Mesendoderm (in vitro differentiated cells): ENCODE results near the gene OR2A42.
"Not testable (repeated sequence)": the region's sequence is repeated elsewhere in the genome, so short reads cannot be mapped to it uniquely, and the experiment has no call there.

ENCODE experiments used
- DNase-seq: peaks from one replicate; pipeline ENCODE4 v3.0.0; 2013
- H2AK5ac ChIP-seq: 2 replicates; pipeline ENCODE4 v1.6.1; 2013; ENCODE audit warnings: low read length, inconsistent platforms
- H2BK120ac ChIP-seq: 2 replicates; pipeline ENCODE4 v1.6.1; 2013; ENCODE audit warnings: low read depth, mild to moderate bottlenecking, low read length, moderate library complexity, mixed read lengths
- H2BK15ac ChIP-seq: replicated peaks from 2 replicates; pipeline ENCODE4 v1.6.1; 2013; ENCODE audit warnings: low read depth, mild to moderate bottlenecking, moderate library complexity
- H2BK5ac ChIP-seq: 2 replicates; pipeline ENCODE4 v1.6.1; 2013; ENCODE audit warnings: low read length, inconsistent platforms
- H3K18ac ChIP-seq: 2 replicates; pipeline ENCODE4 v1.6.1; 2013; ENCODE audit warnings: mild to moderate bottlenecking, low read length, mixed read lengths
- H3K23ac ChIP-seq: one replicate; pipeline ENCODE4 v1.6.1; 2013; ENCODE audit warnings: low read length
- H3K27ac ChIP-seq: 2 replicates; pipeline ENCODE4 v1.5.1; 2013; ENCODE audit warnings: low read depth, mild to moderate bottlenecking, inconsistent platforms, low read length, moderate library complexity
- H3K27me3 ChIP-seq: 2 replicates; pipeline ENCODE4 v1.6.1; 2013; ENCODE audit warnings: low read length, control low read depth, mild to moderate bottlenecking, inconsistent platforms; ENCODE audit not compliant: insufficient read depth, poor library complexity
- H3K36me3 ChIP-seq: 2 replicates; pipeline ENCODE4 v1.6.1; 2013; ENCODE audit warnings: low read length, inconsistent platforms; ENCODE audit not compliant: control insufficient read depth, insufficient read depth
- H3K4ac ChIP-seq: one replicate; pipeline ENCODE4 v1.6.1; 2013; ENCODE audit warnings: low read depth, mild to moderate bottlenecking, low read length, moderate library complexity
- H3K4me1 ChIP-seq: 2 replicates; pipeline ENCODE4 v1.6.1; 2013; ENCODE audit warnings: low read depth, low read length, inconsistent platforms; ENCODE audit not compliant: control insufficient read depth
- H3K4me2 ChIP-seq: 2 replicates; pipeline ENCODE4 v1.6.1; 2013; ENCODE audit warnings: low read length
- H3K4me3 ChIP-seq: 2 replicates; pipeline ENCODE4 v1.5.1; 2013; ENCODE audit warnings: mild to moderate bottlenecking, low read length
- H3K56ac ChIP-seq: one replicate; pipeline ENCODE4 v1.6.1; 2013; ENCODE audit warnings: low read length
- H3K79me1 ChIP-seq: 2 replicates; pipeline ENCODE4 v1.6.1; 2013; ENCODE audit warnings: low read length, inconsistent platforms
- H3K79me2 ChIP-seq: 2 replicates; pipeline ENCODE4 v1.6.1; 2013; ENCODE audit warnings: mild to moderate bottlenecking, low read length; ENCODE audit not compliant: control insufficient read depth, insufficient read depth
- H3K9ac ChIP-seq: 2 replicates; pipeline ENCODE4 v1.6.1; 2013; ENCODE audit warnings: low read length, inconsistent platforms
- H4K5ac ChIP-seq: one replicate; pipeline ENCODE4 v1.6.1; 2013; ENCODE audit warnings: low read length
- H4K8ac ChIP-seq: one replicate; pipeline ENCODE4 v1.6.1; 2013; ENCODE audit warnings: low read depth, mild to moderate bottlenecking, control low read depth, low read length, moderate library complexity
- WGBS: extraction: QIAGEN DNeasy Blood & Tissue Kit; methylation state at CpG from one replicate; pipeline ENCODE4 v1.1.7; 2013; ENCODE audit warnings: low lambda C conversion rate, missing lambda C conversion rate; ENCODE audit not compliant: insufficient coverage; ENCODE audit errors: extremely low coverage; 5-methylcytosine and 5-hydroxymethylcytosine counted together

Gene OR2A42

DNA sequence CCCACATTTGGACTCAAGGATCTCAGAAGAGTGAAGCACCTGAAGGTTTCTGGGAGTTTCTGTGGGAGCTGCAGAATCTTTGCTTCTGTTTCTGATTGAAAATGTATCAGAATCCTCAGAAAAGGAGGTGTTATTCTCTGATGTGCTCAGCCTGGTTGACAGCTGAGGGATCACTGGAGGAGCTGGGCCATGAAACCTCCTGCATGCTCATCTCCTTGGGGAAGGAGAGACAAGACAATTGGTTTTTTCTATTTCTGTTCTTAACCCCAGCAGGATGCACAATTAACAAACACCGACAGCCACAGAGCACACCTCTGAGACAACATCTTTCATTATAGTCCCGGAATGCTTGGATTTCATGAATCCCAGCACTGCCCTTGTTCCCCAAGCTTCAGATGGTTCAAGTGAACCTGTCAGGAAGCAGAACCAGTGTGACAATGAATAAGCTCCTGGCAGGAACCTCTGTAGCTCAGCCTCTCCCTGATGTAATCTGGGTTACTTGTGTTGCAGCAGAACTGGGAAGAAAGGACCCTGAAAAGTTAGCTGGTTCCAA, 799 bp downstream of the OR2A42 start:
- H4K8ac ChIP-seq, H3K36me3 ChIP-seq, H4K5ac ChIP-seq, H2BK120ac ChIP-seq, H2AK5ac ChIP-seq, H3K4me1 ChIP-seq, H3K4me2 ChIP-seq, H2BK5ac ChIP-seq, H3K27me3 ChIP-seq, H3K4me3 ChIP-seq, H2BK15ac ChIP-seq, H3K79me1 ChIP-seq, H3K9ac ChIP-seq, H3K23ac ChIP-seq, H3K18ac ChIP-seq, H3K56ac ChIP-seq, H3K27ac ChIP-seq, H3K4ac ChIP-seq, H3K79me2 ChIP-seq: not testable (repeated sequence)
- peak; percentile 0 for DNase-seq
- WGBS = no CpG with 5 or more reads among the region's 2 CpGs

DNA sequence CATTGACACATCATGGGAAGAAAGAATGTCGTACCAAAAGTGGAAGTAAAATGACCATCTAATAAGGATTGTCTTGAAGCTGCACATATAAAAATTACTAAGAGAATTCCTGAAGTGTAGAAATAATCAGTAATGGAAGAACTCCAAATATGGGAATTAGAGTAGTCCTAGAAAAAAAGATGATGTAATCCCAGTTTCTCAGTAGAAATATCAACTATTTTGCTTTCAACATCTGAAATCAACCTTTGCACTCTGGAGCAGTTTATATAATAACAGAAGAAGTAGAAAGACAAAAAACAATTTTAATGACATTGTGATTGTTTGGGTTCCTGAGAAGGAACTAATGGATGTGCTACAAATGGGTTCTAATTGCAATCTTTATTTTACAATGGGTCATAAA, 6.4 kb downstream of the OR2A42 start:
- H3K79me2 ChIP-seq, H3K4me2 ChIP-seq, H3K56ac ChIP-seq, H2BK120ac ChIP-seq, H3K9ac ChIP-seq, H3K27me3 ChIP-seq, H3K27ac ChIP-seq, H2AK5ac ChIP-seq, DNase-seq, H2BK15ac ChIP-seq, H3K36me3 ChIP-seq, H3K18ac ChIP-seq, H4K8ac ChIP-seq, H3K23ac ChIP-seq, H3K4me1 ChIP-seq, H3K4ac ChIP-seq, H2BK5ac ChIP-seq, H3K4me3 ChIP-seq, H4K5ac ChIP-seq, H3K79me1 ChIP-seq: not testable (repeated sequence)
- no CpG with 5 or more reads among the region's 1 CpG for WGBS

DNA sequence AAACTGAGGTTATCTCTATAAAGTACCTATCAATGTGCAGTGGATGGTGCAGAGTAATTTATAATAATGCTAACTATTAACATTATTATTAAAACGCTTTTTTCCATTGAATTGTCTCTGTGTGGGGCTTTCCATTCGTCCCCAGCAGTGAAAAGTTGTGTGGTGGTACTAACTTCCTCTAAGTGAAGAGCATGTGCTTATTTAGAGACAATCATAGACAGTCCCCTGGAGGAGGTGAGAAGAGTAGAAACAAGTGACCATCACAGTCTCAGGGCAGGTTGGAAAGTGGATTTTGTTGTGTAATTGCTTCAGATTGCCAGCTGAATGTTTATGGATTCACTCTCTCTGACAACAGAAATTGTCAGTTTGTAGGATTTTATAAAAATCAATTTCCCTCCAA, 8.4 kb downstream of the OR2A42 start:
- H3K4me2 ChIP-seq, H2BK15ac ChIP-seq, H3K23ac ChIP-seq, H2BK5ac ChIP-seq, H3K4ac ChIP-seq, H3K79me1 ChIP-seq, H3K36me3 ChIP-seq, H3K56ac ChIP-seq, H3K18ac ChIP-seq, DNase-seq, H3K4me3 ChIP-seq, H3K27me3 ChIP-seq, H3K27ac ChIP-seq, H3K4me1 ChIP-seq, H4K5ac ChIP-seq, H4K8ac ChIP-seq, H2BK120ac ChIP-seq, H2AK5ac ChIP-seq, H3K79me2 ChIP-seq, H3K9ac ChIP-seq: not testable (repeated sequence)
- no CpG with 5 or more reads among the region's 2 CpGs for WGBS

DNA sequence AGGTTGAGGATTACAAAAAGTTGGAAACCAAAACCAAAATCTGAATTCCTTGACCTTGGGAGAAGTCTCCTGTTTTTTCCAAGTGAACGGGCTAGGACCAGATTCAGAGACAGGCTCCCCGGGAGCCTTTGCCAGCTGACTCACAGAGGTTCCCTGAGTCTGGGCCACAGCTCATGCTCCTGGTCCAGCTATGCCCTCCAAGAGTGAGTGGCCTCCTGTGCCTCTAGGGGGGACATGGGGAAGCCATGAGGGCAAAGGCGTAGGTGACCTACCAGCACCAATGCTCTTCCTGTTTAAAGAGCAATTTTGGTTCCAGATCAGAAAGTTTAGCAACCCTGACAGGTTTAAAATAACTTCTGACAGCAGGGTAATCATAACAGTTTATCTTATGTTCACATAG, 10.6 kb downstream of the OR2A42 start:
- not testable (repeated sequence) for DNase-seq, H3K27ac ChIP-seq, H4K8ac ChIP-seq, H4K5ac ChIP-seq, H3K79me2 ChIP-seq, H3K36me3 ChIP-seq, H2BK5ac ChIP-seq, H2BK15ac ChIP-seq, H3K4me2 ChIP-seq, H3K4me3 ChIP-seq, H3K18ac ChIP-seq, H2BK120ac ChIP-seq, H3K4ac ChIP-seq, H3K27me3 ChIP-seq, H3K79me1 ChIP-seq, H3K56ac ChIP-seq, H3K4me1 ChIP-seq, H3K23ac ChIP-seq, H3K9ac ChIP-seq, H2AK5ac ChIP-seq
- WGBS = no CpG with 5 or more reads among the region's 3 CpGs

DNA sequence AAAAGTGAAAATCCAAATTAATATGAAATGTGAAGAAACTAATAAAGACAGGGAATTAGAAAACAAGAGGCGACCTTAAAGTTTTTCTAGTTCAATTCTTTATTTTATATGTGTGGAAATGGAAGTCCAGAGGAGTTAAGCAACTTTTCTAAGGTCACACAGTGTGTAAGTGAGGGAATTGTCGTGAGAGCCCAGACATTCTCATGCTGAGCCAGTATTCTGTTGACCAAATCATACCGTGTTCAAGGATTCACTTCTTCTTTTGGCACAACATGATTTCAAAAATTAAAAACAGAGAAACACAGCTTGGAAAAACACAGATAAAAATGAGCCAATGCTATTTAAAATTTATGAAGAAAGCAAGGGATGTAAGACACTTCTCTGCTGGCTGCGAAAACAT, 12.5 kb downstream of the OR2A42 start:
- H3K79me2 ChIP-seq, H3K9ac ChIP-seq, H2BK5ac ChIP-seq, H3K4me2 ChIP-seq, H3K27ac ChIP-seq, H3K27me3 ChIP-seq, H3K56ac ChIP-seq, H3K23ac ChIP-seq, H2AK5ac ChIP-seq, H2BK120ac ChIP-seq, H3K4ac ChIP-seq, H3K4me1 ChIP-seq, H3K18ac ChIP-seq, H3K36me3 ChIP-seq, H4K5ac ChIP-seq, DNase-seq, H3K4me3 ChIP-seq, H2BK15ac ChIP-seq, H3K79me1 ChIP-seq, H4K8ac ChIP-seq: not testable (repeated sequence)
- WGBS = no CpG with 5 or more reads among the region's 4 CpGs

DNA sequence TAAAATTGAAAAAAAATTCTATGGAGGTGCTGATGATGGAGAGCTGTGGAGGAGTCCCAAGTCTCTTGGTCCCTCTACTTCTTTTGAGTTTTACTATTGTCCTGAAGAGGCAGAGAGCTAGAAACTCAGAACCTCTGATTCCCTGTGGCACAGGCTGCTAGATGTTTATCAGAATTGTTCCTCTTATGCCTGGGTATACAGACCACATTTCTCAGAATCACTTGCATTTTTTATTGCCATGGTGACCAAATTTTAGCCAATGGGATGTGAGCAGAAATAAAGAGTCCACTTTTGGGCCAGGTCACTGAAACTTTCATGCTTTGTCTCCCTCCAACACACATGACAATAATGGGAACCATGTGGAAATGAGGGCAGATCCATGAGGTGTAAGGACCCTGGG, 15.7 kb downstream of the OR2A42 start:
- not testable (repeated sequence) for H2BK120ac ChIP-seq, H4K8ac ChIP-seq, DNase-seq, H3K79me2 ChIP-seq, H3K4ac ChIP-seq, H3K9ac ChIP-seq, H3K36me3 ChIP-seq, H3K79me1 ChIP-seq, H2AK5ac ChIP-seq, H3K4me1 ChIP-seq, H3K18ac ChIP-seq, H3K4me3 ChIP-seq, H3K23ac ChIP-seq, H2BK15ac ChIP-seq, H3K56ac ChIP-seq, H3K4me2 ChIP-seq, H2BK5ac ChIP-seq, H3K27me3 ChIP-seq, H4K5ac ChIP-seq, H3K27ac ChIP-seq
